C4-2B (cell line): ENCODE results near the gene SEMA3C.

Source experiments
- CTCF ChIP-seq: fragments of 450-650 bp; conservative IDR thresholded peaks from 2 replicates; pipeline ENCODE4 v1.5.1; 2017; ENCODE audit warnings: mild to moderate bottlenecking
- ZFX ChIP-seq: fragments of 450-650 bp; IDR thresholded peaks from 2 replicates; pipeline ENCODE4 v1.6.1; 2017

- TF ChIP-seq CTCF (no peak), ZFX (no peak)
These were observed 183.5 kb downstream of the SEMA3C start for GRCh38 chr7:80735330-80735729.
